Measurements from ENCODE around the gene STUB1. TPM values are rescaled to one million over a fixed set of nuclear protein-coding genes. Genes with fewer than 3 reads are reported as not detected.
A peak's percentile ranks its signal among the peaks of the same experiment; 100 is the strongest.

The STUB1 gene
- total RNA-seq, 1 experiment from 2014 or later = 102 TPM

GRCh38 chr16:672851-673250 lies 7.4 kb upstream of the STUB1 start:
- Histone ChIP-seq H4K20me1 (ENCODE audit: control insufficient read depth, insufficient read depth, insufficient read length) (no peaks in the 10 kb centered on the region), H3K9me3 (ENCODE audit: control insufficient read depth, low read depth, low read length) (no peaks in the 10 kb centered on the region), H2BK15ac (ENCODE audit: low read depth, low read length) (no peak overlapping the region), H2BK20ac (ENCODE audit: low read depth, low read length, poor library complexity, severe bottlenecking) (no peak overlapping the region), H2BK12ac (ENCODE audit: insufficient read length, low read depth, low read length) (no peak overlapping the region), H3K4ac (ENCODE audit: low read depth, low read length) (no peak overlapping the region), H3K23ac (ENCODE audit: insufficient read length, low read depth, low read length) (no peak overlapping the region), H2BK5ac (ENCODE audit: insufficient read length, low read length) (no peak overlapping the region), H3K4me1 (ENCODE audit: insufficient read depth, low read length) (no peaks in the 10 kb centered on the region), H3K23me2 (ENCODE audit: insufficient read length, low read depth, low read length, poor library complexity, severe bottlenecking) (peaks cover 6% of the 10 kb centered on the region), H3K27ac (ENCODE audit: insufficient read length, low read depth, low read length) (no peak overlapping the region), H2BK120ac (ENCODE audit: low read depth, low read length, poor library complexity, severe bottlenecking) (no peak overlapping the region), H3T11ph (ENCODE audit: low read length) (no peak overlapping the region), H3K79me2 (ENCODE audit: insufficient read depth, low read length) (no peaks in the 10 kb centered on the region; the same call in 1 of the 2 replicates), H3K9ac (ENCODE audit: extremely low read depth, insufficient read length, low read length) (no peak overlapping the region), H2AFZ (ENCODE audit: low read length) (no peak overlapping the region), H4K8ac (replicated peaks; ENCODE audit: insufficient read length, low read depth, low read length) (no peak overlapping the region), H3K4me2 (ENCODE audit: insufficient read depth, insufficient read length, low read length) (no peak overlapping the region), H3K56ac (ENCODE audit: insufficient read length, low read depth, low read length) (no peak overlapping the region), H3K14ac (ENCODE audit: insufficient read depth, low read length) (no peak overlapping the region), H4K91ac (ENCODE audit: insufficient read length, low read depth, low read length) (no peak overlapping the region), H2AK5ac (ENCODE audit: insufficient read length, low read length) (no peak overlapping the region), H4K5ac (ENCODE audit: insufficient read length, low read depth, low read length) (no peak overlapping the region), H3K27me3 (ENCODE audit: insufficient read depth, low read length) (no peaks in the 10 kb centered on the region), H3K18ac (ENCODE audit: insufficient read length, low read depth, low read length) (no peak overlapping the region), H3K79me1 (ENCODE audit: insufficient read depth, low read depth, low read length, poor library complexity, severe bottlenecking) (no peaks in the 10 kb centered on the region)
- Mint-ChIP-seq H3K27ac (0 out of 7 replicates have a peak overlapping the region, but pooled peaks of 1 of the 3 experiments have one; percentile 61), H3K36me3 (ENCODE audit: insufficient read depth in 1 of 3, low read depth in 3 of 3) (peaks cover 11 to 27% (median 27%) of the 10 kb centered on the region in 3 experiments; a peak in 6 of 7 replicates), H3K9me3 (no peaks in the 10 kb centered on the region), H3K4me1 (peaks cover 11 to 15% of the 10 kb centered on the region in 2 experiments), H3K27me3 (ENCODE audit: low read depth) (peaks cover 3% of the 10 kb centered on the region; the same call in 1 of the 2 replicates), H3K4me3 (peak overlapping the region in 1 of 2 experiments; percentile 40; a peak in 1 of 5 replicates)
- WGBS (ENCODE audit: extremely low coverage, insufficient read length, low lambda C conversion rate) = no CpG with 5 or more reads among the region's 21 CpGs
- TF ChIP-seq, protein P1, sequence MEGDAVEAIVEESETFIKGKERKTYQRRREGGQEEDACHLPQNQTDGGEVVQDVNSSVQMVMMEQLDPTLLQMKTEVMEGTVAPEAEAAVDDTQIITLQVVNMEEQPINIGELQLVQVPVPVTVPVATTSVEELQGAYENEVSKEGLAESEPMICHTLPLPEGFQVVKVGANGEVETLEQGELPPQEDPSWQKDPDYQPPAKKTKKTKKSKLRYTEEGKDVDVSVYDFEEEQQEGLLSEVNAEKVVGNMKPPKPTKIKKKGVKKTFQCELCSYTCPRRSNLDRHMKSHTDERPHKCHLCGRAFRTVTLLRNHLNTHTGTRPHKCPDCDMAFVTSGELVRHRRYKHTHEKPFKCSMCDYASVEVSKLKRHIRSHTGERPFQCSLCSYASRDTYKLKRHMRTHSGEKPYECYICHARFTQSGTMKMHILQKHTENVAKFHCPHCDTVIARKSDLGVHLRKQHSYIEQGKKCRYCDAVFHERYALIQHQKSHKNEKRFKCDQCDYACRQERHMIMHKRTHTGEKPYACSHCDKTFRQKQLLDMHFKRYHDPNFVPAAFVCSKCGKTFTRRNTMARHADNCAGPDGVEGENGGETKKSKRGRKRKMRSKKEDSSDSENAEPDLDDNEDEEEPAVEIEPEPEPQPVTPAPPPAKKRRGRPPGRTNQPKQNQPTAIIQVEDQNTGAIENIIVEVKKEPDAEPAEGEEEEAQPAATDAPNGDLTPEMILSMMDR (conservative IDR thresholded peaks at IDR 0.05) = no peak
- no peak for DNase-seq

All from H9 (cell line).